HL-60 (cell line): ENCODE data around the gene JMJD1C.

Experiments
- DNase-seq, 2 experiments: peaks; one replicate each; pipeline ENCODE4 v3.0.0-alpha.2; 2010 to 2020; ENCODE audit warnings: low read depth in 1 of 2, low spot score in 1 of 2
- H3K27ac ChIP-seq: fragments of 250-450 bp; sonication (Bioruptor Pico); replicated peaks from 2 replicates; pipeline ENCODE4 v1.5.1; 2020; ENCODE audit warnings: mild to moderate bottlenecking, moderate library complexity
- H3K27me3 ChIP-seq: fragments of 250-450 bp; sonication (Bioruptor Pico); 2 replicates; pipeline ENCODE4 v1.5.1; 2021; ENCODE audit warnings: mild to moderate bottlenecking, moderate library complexity; ENCODE audit not compliant: insufficient read depth, poor library complexity, severe bottlenecking
- H3K4me3 ChIP-seq: replicated peaks from 2 replicates; pipeline ENCODE4 v1.5.1; 2011; ENCODE audit warnings: mild to moderate bottlenecking, control low read depth, low read length; ENCODE audit not compliant: insufficient read depth
- CTCF ChIP-seq: IDR thresholded peaks from one replicate; pipeline ENCODE4 v1.5.1; 2011; ENCODE audit warnings: low read length, control low read depth, inconsistent platforms; ENCODE audit not compliant: insufficient read depth
- GABPA ChIP-seq: IDR thresholded peaks from 2 replicates; pipeline ENCODE4 v1.6.1; 2012; ENCODE audit warnings: low read depth
- POLR2AphosphoS5 ChIP-seq: IDR thresholded peaks from 2 replicates; pipeline ENCODE4 v1.6.1; 2012; ENCODE audit warnings: low read depth
- REST ChIP-seq: IDR thresholded peaks from 2 replicates; pipeline ENCODE4 v1.6.1; 2012; ENCODE audit warnings: low read depth; ENCODE audit not compliant: insufficient replicate concordance
- SPI1 ChIP-seq: IDR thresholded peaks from 2 replicates; pipeline ENCODE4 v1.6.1; 2012; ENCODE audit warnings: low read depth, mild to moderate bottlenecking, borderline replicate concordance

The JMJD1C gene

GRCh38 chr10:63413429-63413828 lies 52.3 kb downstream of the JMJD1C start:
- TF ChIP-seq REST (no peak), SPI1 (no peak), POLR2AphosphoS5 (no peak), CTCF (no peak), GABPA (no peak)
- Histone ChIP-seq H3K4me3 (no peak overlapping the region), H3K27ac (no peak overlapping the region), H3K27me3 (no peaks in the 10 kb centered on the region)
- no peak for DNase-seq

DNA sequence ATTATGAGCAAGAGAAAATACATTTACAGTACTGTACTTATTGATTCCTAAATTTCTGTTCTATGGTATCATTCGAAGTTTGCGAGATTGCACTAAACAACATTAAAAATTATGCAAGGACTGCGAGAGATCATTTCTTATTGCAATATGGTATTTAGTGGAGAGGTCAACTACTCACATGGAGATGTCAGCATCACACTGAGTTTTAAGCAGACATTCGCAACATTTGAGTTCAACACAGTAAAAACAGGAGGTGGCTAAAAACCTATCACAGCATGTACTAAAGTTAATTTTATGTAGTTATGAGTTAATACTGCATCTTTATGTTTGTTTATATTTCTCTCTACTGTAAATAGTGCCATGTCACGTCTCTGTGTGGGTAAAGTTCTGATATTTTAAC lies 53.5 kb downstream of the JMJD1C start:
- Histone ChIP-seq H3K27ac (no peak overlapping the region), H3K4me3 (no peak overlapping the region), H3K27me3 (no peaks in the 10 kb centered on the region)
- TF ChIP-seq POLR2AphosphoS5 = no peak
- no peak for TF ChIP-seq REST
- TF ChIP-seq CTCF = no peak
- TF ChIP-seq GABPA = no peak
- no peak for TF ChIP-seq SPI1
- DNase-seq = no peak

DNA sequence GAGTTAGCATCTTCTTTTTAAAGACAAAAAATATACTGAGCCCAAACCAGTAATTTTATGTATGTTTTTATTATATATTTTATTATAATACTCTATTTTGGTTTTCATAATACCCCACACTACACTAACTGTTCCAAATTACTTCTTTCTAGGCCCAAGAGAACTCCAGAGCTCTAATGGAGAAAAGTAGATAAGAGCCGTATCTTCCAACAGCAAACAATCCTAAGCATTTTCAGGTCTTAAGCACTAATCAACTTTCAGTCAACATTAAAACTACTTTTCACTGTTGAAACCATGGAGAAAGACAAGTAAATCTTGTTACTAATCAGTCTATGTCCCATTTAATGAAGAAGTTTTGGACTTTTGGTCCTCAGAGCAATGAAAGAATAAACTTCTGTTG lies 55.1 kb downstream of the JMJD1C start:
- Histone ChIP-seq H3K27me3 (no peaks in the 10 kb centered on the region), H3K27ac (no peak overlapping the region), H3K4me3 (no peak overlapping the region)
- TF ChIP-seq POLR2AphosphoS5 (no peak), CTCF (no peak), REST (no peak), GABPA (no peak), SPI1 (no peak)
- DNase-seq = no peak
